AG04450 (cell line): ENCODE results near the gene LCP1. TPM values are rescaled to one million over a fixed set of nuclear protein-coding genes. Genes with fewer than 3 reads are reported as not detected.

Experiments used
- CTCF ChIA-PET: fragments of 300-600, 350-600 bp; formaldehyde crosslinking; extraction: SDS; loops from one replicate; lab custom pipeline; 2022; ENCODE audit warnings: antibody characterized with exemption, inconsistent platforms; lab: Charles Lee
- POLR2A ChIA-PET: fragments of 350-600 bp; formaldehyde crosslinking; extraction: SDS; loops from one replicate; lab custom pipeline; 2021; ENCODE audit warnings: antibody characterized with exemption, inconsistent platforms; lab: Yijun Ruan, JAX
- DNase-seq: peaks from one replicate; pipeline ENCODE4 v3.0.0-alpha.2; 2011; ENCODE audit warnings: low read depth, low spot score
- H3K27ac ChIP-seq: one replicate; pipeline ENCODE4 v1.5.1; 2012; ENCODE audit warnings: low read depth, low read length, control low read depth
- H3K27me3 ChIP-seq: one replicate; pipeline ENCODE4 v1.6.0; 2012; ENCODE audit warnings: low read length; ENCODE audit not compliant: control insufficient read depth, insufficient read depth
- H3K4me3 ChIP-seq: 2 replicates; pipeline ENCODE4 v1.5.1; 2011; ENCODE audit warnings: mild to moderate bottlenecking, low read depth, low read length, control low read depth
- H3K9me3 ChIP-seq: 2 replicates; pipeline ENCODE4 v1.5.1; 2012; ENCODE audit warnings: low read length; ENCODE audit not compliant: control insufficient read depth, insufficient read depth
- polyA plus RNA-seq: library from polyadenylated mRNA; depleted of rRNA; stranded (reverse); fragments of >200 nt; gene quantifications from 2 replicates; pipeline ENCODE4 v1.2.3, GENCODE V29; 2011
- TF ChIP-seq, protein P1 (sequence below): IDR thresholded peaks from 2 replicates; pipeline ENCODE4 v1.5.1; 2011; ENCODE audit warnings: low read depth, low read length, control low read depth, inconsistent platforms

LCP1 gene
- polyA plus RNA-seq, 1 experiment: not detected

DNA sequence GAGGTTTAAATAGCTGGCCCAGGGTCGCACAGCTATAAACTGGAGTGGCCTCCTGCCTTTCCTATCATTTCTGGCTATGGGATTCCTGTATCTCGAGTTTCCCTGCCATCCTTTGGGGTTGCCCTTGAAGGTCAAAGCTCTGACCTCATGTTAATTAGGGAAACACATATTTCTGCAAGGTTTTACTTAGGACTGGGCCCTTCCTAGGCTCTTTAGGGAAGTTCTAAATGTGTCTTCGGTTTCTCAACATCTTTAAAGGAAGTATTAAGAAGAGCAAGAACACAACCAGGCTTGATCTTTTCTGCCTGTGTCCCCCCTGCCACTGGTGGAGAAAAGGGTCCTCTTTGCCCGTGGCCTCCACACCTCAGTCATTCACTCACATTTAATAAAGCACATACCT lies 10.8 kb downstream of the LCP1 start:
- TF ChIP-seq, protein P1, sequence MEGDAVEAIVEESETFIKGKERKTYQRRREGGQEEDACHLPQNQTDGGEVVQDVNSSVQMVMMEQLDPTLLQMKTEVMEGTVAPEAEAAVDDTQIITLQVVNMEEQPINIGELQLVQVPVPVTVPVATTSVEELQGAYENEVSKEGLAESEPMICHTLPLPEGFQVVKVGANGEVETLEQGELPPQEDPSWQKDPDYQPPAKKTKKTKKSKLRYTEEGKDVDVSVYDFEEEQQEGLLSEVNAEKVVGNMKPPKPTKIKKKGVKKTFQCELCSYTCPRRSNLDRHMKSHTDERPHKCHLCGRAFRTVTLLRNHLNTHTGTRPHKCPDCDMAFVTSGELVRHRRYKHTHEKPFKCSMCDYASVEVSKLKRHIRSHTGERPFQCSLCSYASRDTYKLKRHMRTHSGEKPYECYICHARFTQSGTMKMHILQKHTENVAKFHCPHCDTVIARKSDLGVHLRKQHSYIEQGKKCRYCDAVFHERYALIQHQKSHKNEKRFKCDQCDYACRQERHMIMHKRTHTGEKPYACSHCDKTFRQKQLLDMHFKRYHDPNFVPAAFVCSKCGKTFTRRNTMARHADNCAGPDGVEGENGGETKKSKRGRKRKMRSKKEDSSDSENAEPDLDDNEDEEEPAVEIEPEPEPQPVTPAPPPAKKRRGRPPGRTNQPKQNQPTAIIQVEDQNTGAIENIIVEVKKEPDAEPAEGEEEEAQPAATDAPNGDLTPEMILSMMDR: no peak
- Histone ChIP-seq H3K9me3 (no peaks in the 10 kb centered on the region), H3K4me3 (no peak overlapping the region), H3K27me3 (no peaks in the 10 kb centered on the region), H3K27ac (no peak overlapping the region)
- ChIA-PET CTCF (interaction anchor here (0.6 to 3.5 kb wide), 2 partner anchors 11 to 13 kb away, joined by 3 to 20 read pairs; no protein-coding TSS in a partner anchor), POLR2A (no interaction called here)
- no peak for DNase-seq

DNA sequence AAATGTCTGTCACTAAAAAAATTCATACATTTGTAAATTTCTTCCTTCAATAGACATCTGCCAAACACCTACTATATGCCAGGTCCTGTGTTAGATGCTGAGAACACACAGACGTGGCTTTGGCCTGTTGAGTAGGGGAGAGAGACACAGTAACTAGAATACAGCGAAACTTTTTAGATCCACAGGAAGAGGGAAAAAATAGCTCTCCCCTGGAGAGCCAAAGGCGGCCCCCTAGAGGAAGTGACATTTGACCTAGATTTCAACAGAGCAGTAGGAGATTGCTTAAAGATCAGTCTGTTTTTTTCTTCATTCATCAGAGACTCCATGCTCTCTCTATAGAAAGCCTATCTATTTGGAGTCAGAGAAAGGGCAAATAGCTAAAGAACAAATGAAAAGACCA lies 11.3 kb downstream of the LCP1 start:
- H3K27me3 ChIP-seq: no peaks in the 10 kb centered on the region
- POLR2A ChIA-PET: no interaction called here

DNA sequence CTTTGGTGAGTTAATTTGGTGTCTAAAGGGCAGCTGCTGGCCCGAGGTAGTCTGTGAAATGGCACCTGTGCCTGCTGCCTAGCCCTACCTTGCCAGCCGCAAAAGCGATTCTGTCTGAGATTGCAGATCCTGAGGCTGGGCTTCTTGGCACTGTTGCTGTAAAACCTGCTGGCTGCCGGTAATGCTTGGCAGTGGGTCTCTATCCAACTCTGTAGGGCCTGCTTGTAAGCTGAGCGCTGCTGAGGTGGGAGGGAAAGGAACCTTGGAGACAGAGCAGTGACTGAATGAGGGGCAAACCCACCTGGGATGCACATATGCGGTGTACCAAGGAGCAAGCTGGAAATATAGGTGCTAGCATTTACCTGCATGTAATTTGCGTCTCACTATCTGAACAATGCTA lies 11.7 kb downstream of the LCP1 start:
- TF ChIP-seq, protein P1: no peak
- Histone ChIP-seq H3K9me3 (no peaks in the 10 kb centered on the region), H3K27ac (no peak overlapping the region), H3K4me3 (no peak overlapping the region), H3K27me3 (no peaks in the 10 kb centered on the region)
- no peak for DNase-seq
- ChIA-PET CTCF (interaction anchor here (3.5 kb wide), 1 partner anchor 10 kb away, joined by 20 read pairs; no protein-coding TSS in a partner anchor), POLR2A (no interaction called here)

More for the DNA sequence above, 11.3 kb downstream of the LCP1 start:
- DNase-seq: no peak
- H3K27ac ChIP-seq: no peak overlapping the region
- TF ChIP-seq, protein P1: no peak
- H3K4me3 ChIP-seq: no peak overlapping the region
- no peaks in the 10 kb centered on the region for H3K9me3 ChIP-seq
- CTCF ChIA-PET: interaction anchor here (3.5 kb wide), 1 partner anchor 11 kb away, joined by 20 read pairs; no protein-coding TSS in a partner anchor

DNA sequence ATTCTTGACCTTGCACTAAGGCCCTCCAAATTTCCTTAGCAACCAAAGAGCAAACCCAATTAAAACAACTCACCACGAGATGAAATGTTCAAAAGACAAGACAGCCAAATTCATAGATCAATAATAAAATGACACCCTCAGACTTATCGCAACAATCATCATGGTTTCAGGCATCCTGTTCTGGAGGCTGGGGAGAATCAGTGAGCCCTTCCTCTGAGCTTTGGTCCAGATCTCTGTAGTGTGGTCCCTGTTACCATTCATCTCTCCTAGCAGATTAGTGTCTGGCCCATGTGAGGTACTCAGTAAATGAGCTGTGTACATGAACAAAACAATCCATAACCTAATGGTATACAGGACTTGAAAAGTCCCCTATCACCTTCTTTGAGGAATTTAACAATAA lies 12.2 kb downstream of the LCP1 start:
- TF ChIP-seq, protein P1: no peak
- Histone ChIP-seq H3K4me3 (no peak overlapping the region), H3K9me3 (no peaks in the 10 kb centered on the region), H3K27me3 (no peaks in the 10 kb centered on the region), H3K27ac (no peak overlapping the region)
- no peak for DNase-seq
- CTCF ChIA-PET: interaction anchor here (3.5 kb wide), 1 partner anchor 10 kb away, joined by 20 read pairs; no protein-coding TSS in a partner anchor
- POLR2A ChIA-PET: no interaction called here

DNA sequence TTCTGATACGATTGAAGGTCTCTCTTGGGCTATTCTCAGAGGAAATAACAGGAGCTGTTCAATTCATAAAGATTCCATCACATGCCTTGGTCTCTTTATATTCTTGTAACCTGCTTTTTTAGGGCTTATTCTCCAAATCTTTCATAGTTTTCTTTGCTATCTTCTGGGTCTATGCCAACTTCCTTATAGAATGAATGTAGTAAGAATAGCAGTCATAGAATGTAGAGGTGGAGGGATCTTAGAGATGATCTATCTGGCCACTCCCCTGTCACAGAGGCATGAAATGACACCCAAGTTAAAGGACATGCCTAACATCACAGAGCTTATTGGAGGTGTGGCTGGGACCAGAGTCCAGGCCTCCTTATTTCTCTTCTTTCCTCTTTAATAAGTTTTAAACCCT lies 13.2 kb downstream of the LCP1 start:
- H3K27ac ChIP-seq: no peak overlapping the region
- H3K27me3 ChIP-seq: no peaks in the 10 kb centered on the region
- ChIA-PET CTCF (interaction anchor here (0.8 kb wide), 1 partner anchor 9 kb away, joined by 3 read pairs; no protein-coding TSS in a partner anchor), POLR2A (no interaction called here)
- TF ChIP-seq, protein P1: no peak
- no peak for DNase-seq
- no peaks in the 10 kb centered on the region for H3K9me3 ChIP-seq
- H3K4me3 ChIP-seq: no peak overlapping the region
